Jurkat, Clone E6-1 (cell line): ENCODE data around the gene USP2.
A peak's percentile ranks its signal among the peaks of the same experiment; 100 is the strongest.

Experiments used
- DNase-seq: peaks from one replicate; pipeline ENCODE4 v3.0.0-alpha.2; 2011; ENCODE audit warnings: low read depth, low spot score
- H3K4me3 ChIP-seq: 2 replicates; pipeline ENCODE4 v1.5.1; 2011; ENCODE audit warnings: mild to moderate bottlenecking, low read length, control low read depth, moderate library complexity

The USP2 gene

DNA sequence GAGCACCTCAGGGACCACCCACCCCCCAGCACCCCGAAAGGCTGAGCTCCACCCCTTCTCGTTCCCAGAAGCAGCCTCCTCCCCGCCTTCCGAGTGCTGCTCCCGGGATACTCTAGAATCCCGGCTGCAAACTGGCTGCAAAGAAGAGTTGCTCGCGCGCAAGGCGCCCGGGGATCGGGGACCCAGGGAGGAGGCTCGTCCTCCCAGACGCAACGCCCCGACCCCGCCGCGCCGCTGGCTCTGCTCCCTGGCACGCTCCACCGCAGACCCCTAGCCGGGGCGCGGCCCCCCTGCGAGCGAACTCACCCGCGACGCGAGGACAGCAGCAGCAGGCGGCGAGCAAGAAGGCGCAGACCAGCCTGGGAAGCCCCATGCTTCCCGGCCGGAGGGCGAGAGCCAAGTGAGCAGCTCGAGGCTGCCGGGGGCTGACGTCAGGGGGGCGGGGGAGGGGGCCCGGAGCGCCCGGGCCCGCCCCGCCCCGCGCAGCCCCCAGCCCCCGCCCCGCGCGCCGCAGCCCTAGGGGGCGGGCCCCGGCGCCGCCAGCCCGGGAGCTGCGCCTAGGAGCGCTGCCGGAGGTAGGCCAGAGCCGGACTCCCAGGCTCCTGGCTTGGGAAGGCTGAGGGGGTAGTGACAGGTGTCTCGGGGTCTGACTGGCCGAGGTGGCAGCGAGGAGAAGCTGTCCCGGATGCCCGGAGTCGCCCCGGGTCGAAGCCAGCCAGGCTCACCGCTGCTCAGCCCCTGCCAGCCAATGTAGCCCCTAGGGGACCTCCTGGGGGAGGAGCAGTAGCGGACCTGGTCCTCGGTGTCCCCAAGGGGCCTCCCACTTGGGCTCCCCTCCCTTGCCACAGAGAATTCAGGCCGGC is 64.5 kb downstream of the USP2 start, which contains the start of gene MCAM:
Gene MCAM (minus strand): TSS at position 402 of the 863 bp plus-strand sequence. CDS start 29 bp downstream, at position 373.
- no peak for DNase-seq
- peak within 1 kb of the TSS; percentile 51 for H3K4me3 ChIP-seq

DNA sequence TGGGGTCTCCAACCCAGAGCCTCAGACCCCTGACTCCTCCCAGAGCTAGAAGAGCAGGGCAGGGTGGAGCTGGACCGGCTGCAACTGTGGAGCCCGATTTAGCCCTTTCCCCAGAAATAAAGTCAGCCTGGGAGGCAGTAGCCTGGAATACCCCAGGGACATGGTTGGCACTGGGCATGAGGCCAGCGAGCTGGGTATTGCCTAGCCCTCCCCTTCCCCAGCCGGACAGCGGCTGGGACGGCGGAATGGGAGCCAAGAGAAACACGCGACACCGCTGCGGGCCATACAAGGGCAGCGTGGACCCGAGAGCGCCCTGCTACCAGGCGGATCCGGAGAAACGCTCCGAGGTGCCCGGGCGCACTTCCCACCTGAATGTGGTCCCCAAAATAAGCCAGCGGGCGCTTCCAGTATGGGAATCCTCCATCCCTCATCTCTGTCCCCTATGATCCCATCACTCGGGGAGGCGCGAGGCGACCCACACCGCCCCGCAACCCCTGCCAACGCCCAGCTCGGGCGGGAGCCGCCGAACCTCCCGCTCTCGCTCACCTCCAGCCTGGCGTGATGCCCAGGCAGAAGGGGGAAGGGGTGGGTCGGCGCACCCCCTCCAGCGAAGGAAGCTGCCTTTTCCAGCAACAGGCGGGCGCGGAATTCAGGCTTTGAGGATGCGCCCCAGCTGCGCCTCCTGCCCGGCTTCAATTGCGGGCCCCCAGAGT is 65.3 kb downstream of the USP2 start:
- peak overlapping the region; percentile 51 for H3K4me3 ChIP-seq
- DNase-seq: no peak

DNA sequence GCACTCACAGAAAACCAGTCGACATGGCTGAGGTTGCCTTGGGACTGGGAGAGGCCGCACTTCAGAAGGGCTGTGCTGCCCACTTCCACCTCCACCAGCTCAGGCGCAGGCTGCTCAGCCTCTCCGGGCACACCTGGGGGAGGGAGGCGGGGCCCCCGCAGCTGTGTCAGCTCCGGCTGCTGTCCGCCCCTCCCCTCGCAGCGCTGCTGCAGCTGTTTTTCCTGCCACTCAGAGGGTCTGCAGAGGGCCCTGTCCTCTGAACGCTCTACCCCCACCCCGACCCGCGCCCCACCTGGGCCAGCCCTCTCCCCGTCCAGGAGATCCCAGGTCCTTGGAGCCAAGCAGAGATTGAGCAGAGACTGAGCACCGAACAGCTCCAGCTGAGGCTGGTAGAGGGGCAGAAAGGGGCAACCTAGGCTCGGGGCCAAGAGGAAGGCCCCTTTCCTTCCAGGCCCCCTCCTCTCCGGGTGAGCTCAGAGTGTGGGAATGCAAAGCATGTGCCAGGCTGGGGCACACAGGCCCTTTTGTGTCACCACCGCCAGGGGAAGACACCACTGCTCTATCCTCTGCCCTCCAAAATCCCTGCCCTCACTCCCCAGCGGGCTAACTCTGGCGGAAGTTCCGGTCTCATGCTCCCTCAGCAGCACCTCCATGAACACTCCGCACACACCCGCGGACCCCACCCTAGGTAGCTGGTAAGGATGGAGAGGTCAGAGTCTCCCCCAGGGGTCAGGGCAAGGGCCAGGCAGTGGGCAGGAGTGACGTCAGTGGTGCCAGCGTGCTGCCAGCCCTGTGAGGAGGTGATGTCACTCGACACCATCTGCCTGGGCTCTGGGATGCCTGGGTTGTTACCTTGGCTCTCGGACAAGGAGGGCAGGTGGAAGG is 66.1 kb downstream of the USP2 start:
- peak; percentile 66 for DNase-seq
- peak overlapping the region; percentile 51 for H3K4me3 ChIP-seq

DNA sequence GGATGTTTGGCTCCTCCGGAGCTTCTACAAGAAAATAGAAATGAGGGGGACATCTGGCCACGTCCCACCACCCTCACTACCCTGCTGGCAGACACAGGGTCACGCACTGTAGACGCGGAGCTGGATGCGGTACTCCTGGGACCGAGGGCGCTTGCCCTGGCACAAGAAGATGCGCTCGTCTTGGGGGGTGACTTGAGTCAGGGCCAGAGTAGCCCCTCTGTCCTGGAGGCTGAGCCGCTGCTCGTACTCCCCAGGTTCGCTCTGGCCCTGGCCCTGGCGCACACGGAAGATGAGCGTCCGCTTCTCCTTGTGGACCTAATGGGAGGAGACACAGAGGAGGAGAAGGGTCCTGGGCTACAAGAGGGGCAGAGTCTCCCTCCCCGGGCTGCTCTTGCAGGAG is 66.8 kb downstream of the USP2 start:
- H3K4me3 ChIP-seq: peak overlapping the region; percentile 51
- no peak for DNase-seq

DNA sequence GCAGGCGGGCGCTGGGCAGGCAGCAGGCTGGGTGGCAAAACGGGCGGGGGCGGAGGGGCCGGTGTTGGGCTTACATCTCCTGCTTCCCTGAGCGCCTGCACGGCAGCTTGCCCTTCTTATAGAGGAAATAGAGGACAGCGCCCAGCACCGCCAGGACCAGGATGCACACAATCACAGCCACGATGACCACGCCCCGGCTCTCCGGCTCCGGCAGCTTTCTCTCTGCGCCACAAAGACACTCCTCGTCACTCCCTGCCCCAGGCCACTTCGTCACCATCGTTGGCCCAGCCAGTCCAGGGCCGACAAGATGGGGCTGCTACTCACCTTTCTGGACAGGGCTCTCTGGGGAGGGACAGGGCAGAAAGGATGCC is 70.8 kb downstream of the USP2 start:
- no peak overlapping the region for H3K4me3 ChIP-seq

DNA sequence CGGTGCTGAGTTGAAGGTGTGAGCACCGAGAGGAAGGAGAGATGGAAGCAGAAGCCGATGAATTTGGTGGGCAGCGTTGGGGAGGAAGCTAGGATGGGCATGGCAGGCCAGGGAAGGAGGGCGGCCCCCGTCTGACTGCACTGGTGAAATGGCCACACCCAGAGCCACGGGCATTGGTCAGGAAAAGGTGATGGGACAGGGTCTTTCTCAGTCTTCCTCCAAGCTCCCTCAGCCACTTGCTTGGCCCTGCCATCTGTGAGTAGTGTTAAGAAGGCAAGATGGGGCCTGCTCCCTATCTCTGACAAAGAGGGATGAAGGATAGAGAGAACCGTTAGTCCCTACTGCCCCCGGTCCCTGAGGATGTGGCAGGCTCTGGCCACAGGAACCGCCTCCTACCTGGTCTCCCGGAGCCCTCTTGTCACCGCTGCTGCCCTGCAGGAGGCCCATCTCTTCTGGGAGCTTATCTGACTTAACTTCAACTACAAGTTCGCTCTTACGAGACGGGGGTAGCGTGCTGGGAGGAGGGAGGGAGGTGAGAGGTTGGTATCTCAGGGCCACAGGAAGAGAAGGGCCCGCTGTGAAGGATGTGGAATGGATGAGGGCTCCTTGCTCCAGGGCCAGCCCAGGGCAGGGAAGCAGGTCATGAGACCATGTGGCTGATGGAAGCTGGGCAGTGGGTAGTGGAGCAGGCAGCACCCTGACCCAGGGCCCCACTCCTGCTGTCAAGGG is 71.4 kb downstream of the USP2 start:
- H3K4me3 ChIP-seq: no peak overlapping the region
- DNase-seq: no peak

More for the DNA sequence above, 70.8 kb downstream of the USP2 start:
- DNase-seq: no peak

DNA sequence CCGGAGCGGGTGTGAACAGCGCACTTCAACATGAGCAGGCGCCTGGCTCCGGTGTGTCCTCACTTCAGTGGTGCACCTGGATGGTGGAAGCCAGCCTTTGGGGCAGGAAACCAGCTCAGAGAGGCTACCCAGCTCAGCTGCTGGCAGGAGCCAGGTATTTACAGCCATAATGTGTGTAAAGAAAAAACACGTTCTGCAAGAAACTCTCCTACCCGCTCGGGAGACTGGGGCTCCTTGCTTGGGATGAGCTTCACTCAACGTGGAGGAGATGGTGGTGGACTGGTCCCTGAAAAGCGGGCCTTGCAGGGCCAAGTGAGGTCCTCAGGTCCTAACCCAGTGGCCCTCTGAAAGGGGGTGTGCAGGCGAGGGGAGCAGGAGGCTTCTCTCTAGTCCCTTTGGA is 72.1 kb downstream of the USP2 start:
- no peak overlapping the region for H3K4me3 ChIP-seq
- DNase-seq: no peak

DNA sequence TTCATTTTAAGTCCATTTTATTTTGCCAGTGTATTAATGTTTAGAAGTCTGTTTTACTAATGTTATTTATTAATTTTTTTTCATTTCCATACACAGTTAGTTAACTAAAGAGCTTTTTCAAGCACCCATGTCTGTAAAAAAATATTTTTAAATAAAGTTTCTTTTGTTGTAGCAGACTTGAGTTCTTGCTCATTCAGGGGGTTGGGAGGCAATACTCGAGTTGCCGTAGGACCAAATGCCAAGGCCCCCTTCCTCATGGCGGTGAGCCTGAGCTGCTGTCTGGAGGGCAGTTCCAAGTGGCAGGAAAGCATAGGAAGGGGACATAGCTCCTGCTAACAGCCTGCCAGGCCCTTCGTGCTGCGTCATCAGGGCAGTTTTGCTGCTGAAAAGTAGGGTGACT is 73.5 kb downstream of the USP2 start:
- H3K4me3 ChIP-seq: no peak overlapping the region
- no peak for DNase-seq

DNA sequence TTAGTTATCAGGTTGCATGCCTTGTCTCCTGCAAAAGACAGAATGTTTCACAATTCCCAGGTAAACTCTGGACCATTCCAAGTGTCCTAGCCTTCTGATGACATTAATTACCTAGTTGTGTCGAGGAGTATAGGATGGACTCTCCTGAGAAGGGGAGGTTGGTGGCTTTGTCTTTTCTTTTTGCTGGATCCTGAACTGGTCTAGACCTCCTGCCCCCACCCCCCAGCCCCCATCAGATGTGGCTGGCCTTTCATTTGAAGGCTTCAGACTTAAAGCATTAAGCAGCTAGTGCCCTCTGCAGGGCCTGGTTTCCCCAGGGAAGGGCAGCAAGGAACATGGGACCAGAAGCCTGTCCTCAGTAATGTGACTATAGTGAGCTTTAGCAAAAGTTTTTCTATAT is 74.3 kb downstream of the USP2 start:
- DNase-seq: no peak
- no peak overlapping the region for H3K4me3 ChIP-seq

DNA sequence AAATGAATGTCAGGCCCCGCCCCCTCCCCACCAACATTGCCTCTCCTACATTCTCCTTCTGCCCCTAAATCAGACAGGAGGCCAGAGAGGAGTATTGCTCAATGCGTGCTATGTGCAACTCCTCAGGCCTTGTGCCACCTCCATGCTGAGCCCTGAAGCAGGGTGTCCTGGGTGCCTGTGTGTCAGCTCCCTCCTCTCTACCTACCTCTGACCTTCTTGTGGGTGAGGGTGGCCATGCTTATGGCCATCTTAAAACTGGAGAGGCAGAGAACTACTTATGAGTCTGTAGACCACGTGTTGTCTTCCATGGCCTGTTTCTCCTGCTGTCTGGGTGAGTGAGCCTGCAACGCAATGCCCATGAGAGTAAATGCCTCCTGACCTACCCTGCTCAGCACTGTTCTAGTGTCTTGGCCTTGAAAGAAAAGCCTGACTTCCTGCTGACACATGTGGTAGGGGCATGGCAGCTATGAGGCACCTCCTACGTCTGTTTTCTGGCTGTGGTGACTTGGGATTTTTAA is 75.1 kb downstream of the USP2 start:
- peak; percentile 59 for DNase-seq
- no peak overlapping the region; the same call in 1 of the 2 replicates for H3K4me3 ChIP-seq

DNA sequence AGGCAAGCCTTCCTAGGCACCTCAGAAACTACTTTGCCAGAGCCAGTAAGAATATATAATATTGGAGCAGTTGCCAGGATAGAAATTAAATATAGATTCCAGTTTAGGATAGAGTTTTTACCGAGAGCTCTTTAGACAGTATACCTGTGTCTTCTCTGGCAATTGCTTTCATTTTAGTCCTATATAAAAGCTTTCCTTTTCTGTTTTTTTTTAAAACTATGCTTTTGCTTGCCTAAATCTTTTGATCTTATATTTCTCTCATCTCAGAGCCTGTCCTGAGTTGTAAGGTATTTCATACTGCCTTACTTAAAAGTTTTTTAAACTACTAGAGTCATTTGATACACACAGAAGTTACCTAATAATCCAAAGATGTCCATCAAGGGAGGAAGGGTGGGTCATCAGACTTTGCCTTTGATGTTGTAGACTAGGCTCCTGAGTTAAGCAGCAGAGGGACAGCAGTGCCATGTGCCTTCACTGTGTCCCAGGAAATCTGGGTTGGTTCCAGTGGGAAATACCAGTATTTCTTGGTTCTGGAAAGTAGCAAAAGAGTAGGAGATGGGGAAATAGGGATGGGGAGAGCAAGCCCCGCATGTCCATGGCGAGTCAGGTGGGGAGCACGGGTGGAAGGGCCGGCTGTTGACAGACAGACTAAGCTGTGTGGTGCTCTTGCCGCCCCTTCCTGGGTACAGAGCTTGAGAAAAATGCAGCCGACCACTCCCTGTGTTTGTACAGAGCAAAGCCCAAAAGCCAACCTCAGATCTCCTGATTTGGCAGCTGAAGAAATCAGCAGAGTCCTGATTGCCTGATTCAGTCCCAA is 75.7 kb downstream of the USP2 start:
- no peak overlapping the region for H3K4me3 ChIP-seq
- DNase-seq: no peak
